Breast epithelium (tissue), 4 donors: ENCODE data around the gene SEMA4D. TPM values are rescaled to one million over a fixed set of nuclear protein-coding genes. Genes with fewer than 3 reads are reported as not detected.

Experiments
- DNase-seq, 2 donors: peaks; one replicate each; pipeline ENCODE4 v3.0.0-alpha.2; 2019; ENCODE audit warnings: low spot score in 2 of 2
- H3K27ac ChIP-seq, 2 donors: fragments of 200-600 bp; sonication (generic) in 1 of 2; one replicate each; pipeline ENCODE4 v1.5.1; 2016 to 2019; ENCODE audit warnings: mild to moderate bottlenecking in 1 of 2
- H3K27me3 ChIP-seq, 2 donors: fragments of 200-600 bp; sonication (generic) in 1 of 2; one replicate each; pipeline versions ENCODE4 v1.5.1 to v1.6.0; 2017 to 2019; ENCODE audit warnings: control low read depth in 1 of 2, mild to moderate bottlenecking in 1 of 2
- H3K36me3 ChIP-seq: fragments of 200-600 bp; one replicate; pipeline ENCODE4 v1.5.1; 2019
- H3K4me1 ChIP-seq, 2 donors: fragments of 200-600 bp; sonication (generic); one replicate each; pipeline ENCODE4 v1.5.1; 2016 to 2019; ENCODE audit warnings: control low read depth in 1 of 2
- H3K4me3 ChIP-seq, 3 donors: fragments of 200-600 bp; sonication (generic); 1 replicate in 2 of 3; 2 replicates in 1 of 3; pipeline ENCODE4 v1.5.1; 2016 to 2019; ENCODE audit warnings: mild to moderate bottlenecking in 3 of 3, moderate library complexity in 2 of 3
- H3K9me3 ChIP-seq, 2 donors: fragments of 200-600 bp; sonication (generic) in 1 of 2; one replicate each; pipeline ENCODE4 v1.5.1; 2016 to 2019; ENCODE audit warnings: control low read depth in 1 of 2
- POLR2A ChIP-seq: fragments of 450-650 bp; IDR thresholded peaks from one replicate; pipeline ENCODE4 v1.6.1; 2016; ENCODE audit warnings: antibody characterized with exemption, mild to moderate bottlenecking, moderate library complexity
- POLR2AphosphoS5 ChIP-seq, 3 donors: sonication (generic); formaldehyde crosslinking; IDR thresholded peaks; one replicate each; pipeline ENCODE4 v1.6.1; 2017; ENCODE audit warnings: antibody characterized with exemption in 3 of 3
- intact Hi-C: fragments of 100-400 bp; cut with DNase I; formaldehyde crosslinking; loops from one replicate; pipeline ENCODE4 v1.15.1; 2023; ENCODE audit warnings: low total_unique reads
- total RNA-seq, 3 donors: library from RNA; depleted of rRNA; stranded (reverse); fragments of >200 nt; gene quantifications; one replicate each; pipeline ENCODE4 v1.1.0, GENCODE V29; 2016
- TF ChIP-seq, protein P1 (sequence below), 3 donors: fragments of 450-650 bp; IDR thresholded peaks; one replicate each; pipeline ENCODE4 v1.5.1; 2016 to 2017; ENCODE audit warnings: antibody characterized with exemption in 3 of 3, mild to moderate bottlenecking in 3 of 3, moderate library complexity in 3 of 3

Gene SEMA4D
- total RNA-seq, 3 donors from 2014 or later = 9.9 to 24.6 (median 16.1) TPM

DNA sequence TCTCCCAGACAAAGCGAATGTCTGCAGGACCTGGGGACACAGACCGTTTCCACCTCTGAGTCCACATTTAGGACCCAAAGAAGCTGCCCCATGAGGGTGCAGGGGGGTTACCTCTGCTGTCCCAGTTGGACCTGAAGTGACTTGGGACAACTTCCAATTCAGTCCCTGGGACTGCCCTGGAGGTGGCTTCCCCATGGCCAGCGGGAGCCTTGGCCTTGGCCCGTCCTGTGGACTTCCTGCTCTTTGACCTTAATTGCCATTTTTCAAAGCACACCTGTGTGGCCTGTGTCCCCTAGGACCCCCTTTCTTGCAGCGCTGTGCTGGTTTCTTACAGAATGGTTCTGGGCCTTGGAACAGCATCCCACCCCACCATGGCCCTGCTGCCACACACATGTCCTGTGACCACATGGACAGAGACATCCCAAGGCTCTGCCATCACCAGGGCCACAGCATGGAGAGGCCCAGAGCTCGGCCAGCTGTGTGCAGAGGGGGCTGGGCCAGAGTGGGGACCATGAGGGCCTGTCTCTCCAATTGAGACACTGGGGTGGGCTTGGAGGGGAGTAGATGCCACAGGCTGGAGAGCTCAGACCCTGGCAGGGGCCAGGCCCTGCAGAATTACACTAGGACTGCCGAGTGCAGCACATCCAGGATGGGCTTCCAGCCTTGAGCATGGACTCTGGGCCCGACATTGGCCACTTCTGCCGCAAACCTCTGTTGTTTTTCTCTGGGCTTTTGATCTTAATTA, 133.8 kb downstream of the SEMA4D start:
- peaks cover 5% of the 10 kb centered on the region for H3K36me3 ChIP-seq
- DNase-seq = peak in 1 of 2 donors; percentile 24
- TF ChIP-seq POLR2A (no peak), POLR2AphosphoS5 (IDR thresholded peaks at IDR 0.05) (no peak)
- TF ChIP-seq, protein P1, sequence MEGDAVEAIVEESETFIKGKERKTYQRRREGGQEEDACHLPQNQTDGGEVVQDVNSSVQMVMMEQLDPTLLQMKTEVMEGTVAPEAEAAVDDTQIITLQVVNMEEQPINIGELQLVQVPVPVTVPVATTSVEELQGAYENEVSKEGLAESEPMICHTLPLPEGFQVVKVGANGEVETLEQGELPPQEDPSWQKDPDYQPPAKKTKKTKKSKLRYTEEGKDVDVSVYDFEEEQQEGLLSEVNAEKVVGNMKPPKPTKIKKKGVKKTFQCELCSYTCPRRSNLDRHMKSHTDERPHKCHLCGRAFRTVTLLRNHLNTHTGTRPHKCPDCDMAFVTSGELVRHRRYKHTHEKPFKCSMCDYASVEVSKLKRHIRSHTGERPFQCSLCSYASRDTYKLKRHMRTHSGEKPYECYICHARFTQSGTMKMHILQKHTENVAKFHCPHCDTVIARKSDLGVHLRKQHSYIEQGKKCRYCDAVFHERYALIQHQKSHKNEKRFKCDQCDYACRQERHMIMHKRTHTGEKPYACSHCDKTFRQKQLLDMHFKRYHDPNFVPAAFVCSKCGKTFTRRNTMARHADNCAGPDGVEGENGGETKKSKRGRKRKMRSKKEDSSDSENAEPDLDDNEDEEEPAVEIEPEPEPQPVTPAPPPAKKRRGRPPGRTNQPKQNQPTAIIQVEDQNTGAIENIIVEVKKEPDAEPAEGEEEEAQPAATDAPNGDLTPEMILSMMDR (IDR thresholded peaks at IDR 0.05) = no peak
- no peaks in the 10 kb centered on the region for H3K4me1 ChIP-seq
- no peak overlapping the region for H3K4me3 ChIP-seq
- H3K27me3 ChIP-seq = no peaks in the 10 kb centered on the region
- no peaks in the 10 kb centered on the region for H3K9me3 ChIP-seq
- H3K27ac ChIP-seq = no peak overlapping the region
- intact Hi-C loops = no loop called here

DNA sequence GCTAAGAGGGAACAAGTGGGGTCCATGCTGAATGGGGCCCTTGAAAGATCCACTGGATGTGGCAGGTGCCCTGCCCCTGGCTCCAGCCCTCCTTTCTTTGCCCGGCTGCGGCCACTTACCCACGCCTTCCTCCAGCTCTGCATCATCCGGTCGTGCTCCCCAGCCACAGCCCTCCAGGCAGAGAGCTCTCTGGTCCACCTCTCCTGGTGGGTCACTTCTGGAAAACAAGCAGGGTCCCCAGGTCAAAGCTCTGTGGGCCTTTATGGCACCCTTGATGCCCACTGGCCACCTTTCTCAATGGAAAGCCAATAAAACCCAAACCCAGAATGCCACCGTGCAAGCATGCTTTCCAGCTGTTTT, 134.6 kb downstream of the SEMA4D start:
- H3K4me1 ChIP-seq = no peaks in the 10 kb centered on the region
- intact Hi-C loops = no loop called here
- no peaks in the 10 kb centered on the region for H3K9me3 ChIP-seq
- TF ChIP-seq POLR2AphosphoS5 (IDR thresholded peaks at IDR 0.05) (no peak), POLR2A (no peak)
- TF ChIP-seq, protein P1 (IDR thresholded peaks at IDR 0.05) = no peak
- H3K4me3 ChIP-seq = no peak overlapping the region
- peak in 1 of 2 donors; percentile 27 for DNase-seq
- H3K27me3 ChIP-seq = no peaks in the 10 kb centered on the region
- H3K36me3 ChIP-seq = peaks cover 8% of the 10 kb centered on the region
- no peak overlapping the region for H3K27ac ChIP-seq

- Histone ChIP-seq H3K27me3 (no peaks in the 10 kb centered on the region), H3K4me1 (no peaks in the 10 kb centered on the region), H3K27ac (no peak overlapping the region), H3K4me3 (no peak overlapping the region), H3K9me3 (no peaks in the 10 kb centered on the region), H3K36me3 (peaks cover 11% of the 10 kb centered on the region)
- intact Hi-C loops = no loop called here
- peak in 1 of 2 donors; percentile 45 for DNase-seq
- TF ChIP-seq POLR2AphosphoS5 (IDR thresholded peaks at IDR 0.05) (no peak), POLR2A (no peak)
- TF ChIP-seq, protein P1 (IDR thresholded peaks at IDR 0.05) = no peak
These were observed 135.1 kb downstream of the SEMA4D start for GRCh38 chr9:89362647-89363310.

GRCh38 chr9:89361816-89362646, 135.9 kb downstream of the SEMA4D start:
- Histone ChIP-seq H3K36me3 (peaks cover 16% of the 10 kb centered on the region), H3K27ac (no peak overlapping the region), H3K4me3 (no peak overlapping the region), H3K4me1 (no peaks in the 10 kb centered on the region), H3K9me3 (no peaks in the 10 kb centered on the region), H3K27me3 (no peaks in the 10 kb centered on the region)
- TF ChIP-seq, protein P1 (IDR thresholded peaks at IDR 0.05) = no peak
- no peak for TF ChIP-seq POLR2A
- DNase-seq = peak in 1 of 2 donors; percentile 35
- intact Hi-C loops = no loop called here

GRCh38 chr9:89361031-89361430, 136.9 kb downstream of the SEMA4D start:
- TF ChIP-seq, protein P1 (IDR thresholded peaks at IDR 0.05) = no peak
- TF ChIP-seq POLR2A = no peak
- no peak for TF ChIP-seq POLR2AphosphoS5 (IDR thresholded peaks at IDR 0.05)
- Histone ChIP-seq H3K36me3 (peaks cover 16% of the 10 kb centered on the region), H3K9me3 (no peaks in the 10 kb centered on the region), H3K4me1 (no peaks in the 10 kb centered on the region), H3K27me3 (no peaks in the 10 kb centered on the region), H3K27ac (no peak overlapping the region), H3K4me3 (no peak overlapping the region)
- no peak for DNase-seq
- intact Hi-C loops = no loop called here
